Heart left ventricle (tissue), 16 donors: ENCODE measurements around the gene KCNH8. TPM values are rescaled to one million over a fixed set of nuclear protein-coding genes. Genes with fewer than 3 reads are reported as not detected.

Source experiments
- ATAC-seq, 4 donors: fragments of 200-7000 bp; cut with Tn5 transposase; one replicate each; pipeline ENCODE4 v1.9.1; 2020 to 2022; ENCODE audit warnings: moderate library complexity in 4 of 4, mild to moderate bottlenecking in 3 of 4, moderate number of reproducible peaks in 1 of 4
- DNase-seq, 5 donors: peaks; one replicate each; pipeline ENCODE4 v3.0.0-alpha.2; 2020
- H3K27ac ChIP-seq, 12 donors: fragments of 200-600 bp; sonication (generic) in 4 of 12; one replicate each; pipeline versions ENCODE4 v1.5.0 to v1.8.0; 2016 to 2022; ENCODE audit warnings: mild to moderate bottlenecking in 2 of 12
- H3K27me3 ChIP-seq, 9 donors: fragments of 200-600 bp; sonication (generic) in 2 of 9; one replicate each; pipeline versions ENCODE4 v1.5.1 to v1.8.0; 2016 to 2022; ENCODE audit warnings: mild to moderate bottlenecking in 3 of 9
- H3K36me3 ChIP-seq, 9 donors: fragments of 200-600 bp; sonication (generic) in 2 of 9; one replicate each; pipeline versions ENCODE4 v1.5.0 to v1.8.0; 2018 to 2022; ENCODE audit warnings: mild to moderate bottlenecking in 2 of 9
- H3K4me1 ChIP-seq, 12 donors: fragments of 200-600 bp; sonication (generic) in 4 of 12; one replicate each; pipeline versions ENCODE4 v1.5.0 to v1.8.0; 2016 to 2022; ENCODE audit warnings: mild to moderate bottlenecking in 3 of 12
- H3K4me3 ChIP-seq, 12 donors: fragments of 200-600 bp; sonication (generic) in 4 of 12; one replicate each; pipeline versions ENCODE4 v1.5.0 to v1.8.0; 2017 to 2022; ENCODE audit warnings: mild to moderate bottlenecking in 9 of 12, moderate library complexity in 4 of 12
- H3K9me3 ChIP-seq, 12 donors: fragments of 200-600 bp; sonication (generic) in 4 of 12; one replicate each; pipeline versions ENCODE4 v1.5.0 to v1.8.0; 2016 to 2022; ENCODE audit warnings: mild to moderate bottlenecking in 1 of 12
- POLR2A ChIP-seq, 2 donors: fragments of 450-650 bp; IDR thresholded peaks; one replicate each; pipeline ENCODE4 v1.6.1; 2017; ENCODE audit warnings: antibody characterized with exemption in 2 of 2, mild to moderate bottlenecking in 2 of 2, moderate library complexity in 2 of 2
- WGBS, 4 donors: extraction: QIAGEN DNeasy Blood & Tissue Kit in 2 of 4; methylation state at CpG; one replicate each; pipeline versions ENCODE4 v1.1.5 to v1.1.7; 2013 to 2018; 5-methylcytosine and 5-hydroxymethylcytosine counted together
- intact Hi-C, 10 donors: fragments of 100-400 bp; cut with DNase I; formaldehyde crosslinking; loops; one replicate each; pipeline versions ENCODE4 v1.11.1 to v1.14.2; 2022
- polyA plus RNA-seq, 2 donors: library from polyadenylated mRNA; stranded (reverse); fragments of 200-250 nt; gene quantifications; one replicate each; pipeline ENCODE4 v1.2.3, GENCODE V29; 2013
- total RNA-seq, 9 donors: library from RNA; depleted of rRNA in 2 of 9; stranded (reverse); fragments of >200 nt in 2 of 9; fragmentation: NEBNext Ultra II Directional in 3 of 9; extraction: Animal tissue kit (Norgen Biotek cat#: 25700) in 3 of 9; gene quantifications; one replicate each; pipeline versions ENCODE4 v1.1.0 to v1.2.4, GENCODE V29; 2016 to 2023
- TF ChIP-seq, protein P1 (sequence below), 12 donors: fragments of 200-600 bp; sonication (generic) in 4 of 12; IDR thresholded peaks; one replicate each; pipeline versions ENCODE4 v1.5.0 to v1.8.0; 2018 to 2022; ENCODE audit warnings: antibody characterized with exemption in 12 of 12, mild to moderate bottlenecking in 5 of 12
- donor health status: ischemic (EF 13 %, LVEDD 7.1; RV severe dilation, severe dysfunction).
- donor health status: healthy with polysubstance abuse.
- donor health status: DM: no; HTN: yes; CAD: no.
- donor health status: DM: no; HTN: no; CAD: no.
- donor health status: ischemic (EF 25% LVEDD 6.9; RV normal size, moderate dysfunction).
- donor health status: ischemic (EF 25% LVEDD 5.7; RV mildly dilated, moderate dysfunction).
- donor health status: healthy.
- donor health status: DM: yes; HTN: yes; CAD: no.
- donor health status: ischemic (EF 35%, LVEDD 5.7; RV mildly dilated, moderate dysfunction).
- donor health status: nonischemic (EF 11% LVEDD 7.7; RV severe dilation, severe dysfunction).
- donor health status: DM: yes; HTN: yes; CAD: no.
- donor health status: PGD.
- donor health status: ischemic (EF 29% LVEDD 5.4; RV normal size, mild dysfunction).
- donor health status: nonischemic (EF 23%, LVEDD 6.1; RV moderate dilation, normal function).

KCNH8 gene
- total and polyA plus RNA-seq, 11 donors, result 0.04 to 0.20 (median 0.07) TPM; not detected in 7

DNA sequence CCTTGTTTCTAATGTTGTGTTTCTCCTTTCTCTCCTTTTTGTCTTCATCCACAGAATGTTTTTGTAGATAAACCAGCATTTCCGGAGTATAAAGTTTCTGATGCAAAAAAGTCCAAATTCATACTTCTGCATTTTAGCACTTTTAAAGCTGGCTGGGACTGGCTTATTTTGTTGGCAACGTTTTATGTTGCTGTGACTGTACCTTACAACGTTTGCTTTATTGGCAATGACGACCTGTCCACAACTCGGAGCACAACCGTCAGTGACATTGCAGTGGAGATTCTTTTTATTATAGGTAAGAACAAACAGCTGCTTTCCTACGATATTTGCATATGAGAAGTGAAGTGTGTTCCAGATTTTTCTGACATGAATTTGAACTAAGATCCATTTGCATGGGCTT, 199.4 kb downstream of the KCNH8 start:
- DNase-seq (no peak), ATAC-seq (no peak)
- Histone ChIP-seq H3K27me3 (no peaks in the 10 kb centered on the region), H3K36me3 (no peaks in the 10 kb centered on the region), H3K4me3 (no peak overlapping the region), H3K27ac (no peak overlapping the region), H3K4me1 (no peaks in the 10 kb centered on the region), H3K9me3 (no peaks in the 10 kb centered on the region)
- intact Hi-C loops, result loop anchor here in 9 of 10 donors (2.0 to 10.0 kb wide), 8 partner anchors 137 to 520 kb away; no protein-coding TSS in a partner anchor
- TF ChIP-seq, protein P1, sequence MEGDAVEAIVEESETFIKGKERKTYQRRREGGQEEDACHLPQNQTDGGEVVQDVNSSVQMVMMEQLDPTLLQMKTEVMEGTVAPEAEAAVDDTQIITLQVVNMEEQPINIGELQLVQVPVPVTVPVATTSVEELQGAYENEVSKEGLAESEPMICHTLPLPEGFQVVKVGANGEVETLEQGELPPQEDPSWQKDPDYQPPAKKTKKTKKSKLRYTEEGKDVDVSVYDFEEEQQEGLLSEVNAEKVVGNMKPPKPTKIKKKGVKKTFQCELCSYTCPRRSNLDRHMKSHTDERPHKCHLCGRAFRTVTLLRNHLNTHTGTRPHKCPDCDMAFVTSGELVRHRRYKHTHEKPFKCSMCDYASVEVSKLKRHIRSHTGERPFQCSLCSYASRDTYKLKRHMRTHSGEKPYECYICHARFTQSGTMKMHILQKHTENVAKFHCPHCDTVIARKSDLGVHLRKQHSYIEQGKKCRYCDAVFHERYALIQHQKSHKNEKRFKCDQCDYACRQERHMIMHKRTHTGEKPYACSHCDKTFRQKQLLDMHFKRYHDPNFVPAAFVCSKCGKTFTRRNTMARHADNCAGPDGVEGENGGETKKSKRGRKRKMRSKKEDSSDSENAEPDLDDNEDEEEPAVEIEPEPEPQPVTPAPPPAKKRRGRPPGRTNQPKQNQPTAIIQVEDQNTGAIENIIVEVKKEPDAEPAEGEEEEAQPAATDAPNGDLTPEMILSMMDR (IDR thresholded peaks at IDR 0.05), result no peak
- TF ChIP-seq POLR2A (IDR thresholded peaks at IDR 0.05), result no peak
- 45 to 54% (median 47%) methylated on average over 7 of the region's 7 CpGs for WGBS, 4 donors

DNA sequence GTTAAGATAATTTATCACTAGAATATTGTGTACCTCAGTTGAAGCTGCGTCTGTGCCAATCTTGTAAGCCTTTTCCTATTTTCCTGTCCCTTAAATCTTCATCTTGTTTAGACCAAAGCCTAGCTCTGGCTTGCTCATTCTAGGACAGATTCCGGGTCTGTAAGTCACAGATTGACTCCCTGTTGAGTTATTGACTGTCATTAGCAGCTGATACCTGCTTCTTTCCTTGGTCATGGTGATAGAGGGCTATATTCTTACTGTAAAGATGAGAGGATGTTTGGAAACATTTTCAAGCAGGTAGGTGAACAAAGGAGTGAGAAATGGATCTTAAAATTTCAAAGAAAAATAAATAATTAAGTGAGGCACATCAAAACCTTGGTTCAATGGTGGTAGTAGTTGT, 200.2 kb downstream of the KCNH8 start:
- WGBS, 4 donors, result 55 to 61% (median 60%) methylated on average over 2 of the region's 2 CpGs
- Histone ChIP-seq H3K36me3 (no peaks in the 10 kb centered on the region), H3K9me3 (peaks cover 0 to 4% (median 0%) of the 10 kb centered on the region in 12 donors), H3K4me1 (no peaks in the 10 kb centered on the region), H3K27me3 (no peaks in the 10 kb centered on the region), H3K27ac (no peak overlapping the region), H3K4me3 (no peak overlapping the region)
- DNase-seq (no peak), ATAC-seq (no peak)
- TF ChIP-seq, protein P1 (IDR thresholded peaks at IDR 0.05), result no peak
- TF ChIP-seq POLR2A (IDR thresholded peaks at IDR 0.05), result no peak
- intact Hi-C loops, result loop anchor here in 9 of 10 donors (2.0 to 10.0 kb wide), 7 partner anchors 136 to 519 kb away; no protein-coding TSS in a partner anchor

DNA sequence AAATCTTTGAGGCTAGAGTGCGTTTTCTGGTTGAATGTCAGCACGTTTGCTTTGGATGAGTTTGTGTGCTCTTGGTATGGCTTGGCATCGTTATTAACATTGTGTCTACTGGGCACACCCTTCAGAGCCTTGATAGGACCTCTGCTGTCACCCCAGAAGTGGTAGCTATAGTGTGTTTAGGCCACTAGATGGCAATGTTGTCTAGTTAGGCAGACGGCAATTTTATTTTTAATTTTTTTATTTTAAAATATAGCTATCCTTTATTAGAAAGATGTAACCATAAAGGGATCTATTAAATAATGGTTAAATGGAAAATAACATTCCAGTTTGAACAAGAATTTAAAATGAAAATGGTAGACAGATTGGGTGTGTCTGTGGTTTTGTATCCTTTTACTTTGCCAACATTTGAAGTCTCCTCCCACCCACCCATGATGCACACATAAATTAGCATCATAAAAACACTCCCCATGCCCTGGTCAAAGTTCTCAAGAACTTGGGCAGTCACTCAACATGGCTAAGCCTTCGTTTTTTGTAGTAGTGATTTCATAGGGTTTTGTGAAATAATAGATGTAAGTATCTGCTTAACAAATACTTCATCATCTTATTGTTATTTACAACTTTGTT, 200.7 kb downstream of the KCNH8 start:
- Histone ChIP-seq H3K27ac (no peak overlapping the region), H3K4me1 (no peaks in the 10 kb centered on the region), H3K4me3 (no peak overlapping the region), H3K9me3 (peaks cover 0 to 5% (median 0%) of the 10 kb centered on the region in 12 donors), H3K27me3 (no peaks in the 10 kb centered on the region), H3K36me3 (no peaks in the 10 kb centered on the region)
- ATAC-seq (peak in 1 of 4 donors; percentile 63), DNase-seq (no peak)
- intact Hi-C loops, result loop anchor here (1.0 to 10.0 kb wide), 9 partner anchors 136 to 518 kb away; no protein-coding TSS in a partner anchor
- TF ChIP-seq POLR2A (IDR thresholded peaks at IDR 0.05), result no peak
- TF ChIP-seq, protein P1 (IDR thresholded peaks at IDR 0.05), result peak; percentile 57 to 86 (median 72)
- WGBS, 4 donors, result 15 to 22% (median 18%) methylated on average over 5 of the region's 5 CpGs

- intact Hi-C loops, result no loop called here
- H3K9me3 ChIP-seq, result peaks cover 0 to 5% (median 0%) of the 10 kb centered on the region in 12 donors
- DNase-seq (no peak), ATAC-seq (no peak)
- no peaks in the 10 kb centered on the region for H3K4me1 ChIP-seq
- no peak overlapping the region for H3K4me3 ChIP-seq
- no peaks in the 10 kb centered on the region for H3K36me3 ChIP-seq
- 71 to 76% (median 73%) methylated on average over 1 of the region's 1 CpG for WGBS, 4 donors
- H3K27me3 ChIP-seq, result no peaks in the 10 kb centered on the region
- no peak overlapping the region for H3K27ac ChIP-seq
- TF ChIP-seq, protein P1 (IDR thresholded peaks at IDR 0.05), result no peak
- TF ChIP-seq POLR2A (IDR thresholded peaks at IDR 0.05), result no peak
Measured at GRCh38 chr3:19357947-19358346, 209.6 kb downstream of the KCNH8 start.
